ENCODE results near the gene GBP7. TPM values are rescaled to one million over a fixed set of nuclear protein-coding genes. Genes with fewer than 3 reads are reported as not detected.

Gene GBP7
- total RNA-seq, 2 experiments from 2014 or later, result 0.11 to 0.26 TPM

- Mint-ChIP-seq H3K27ac (no peak overlapping the region), H3K9me3 (ENCODE audit: insufficient read depth) (peaks cover 15% of the 10 kb centered on the region), H3K4me1 (ENCODE audit: low read depth) (peaks cover 7% of the 10 kb centered on the region), H3K4me3 (no peak overlapping the region), H3K27me3 (ENCODE audit: low read depth) (no peaks in the 10 kb centered on the region), H3K36me3 (ENCODE audit: low read depth) (peaks cover 3% of the 10 kb centered on the region)
- ChIA-PET CTCF (interaction anchor here (0.7 to 2.5 kb wide), 4 partner anchors 17 to 326 kb away, joined by 3 to 6 read pairs (median 4); no protein-coding TSS in a partner anchor), POLR2A (interaction anchor here (1.3 kb wide), 1 partner anchor 42 kb away, joined by 3 read pairs; no protein-coding TSS in a partner anchor)
- ATAC-seq (no peak), DNase-seq (no peak)
Observed at GRCh38 chr1:89169166-89169565, 6.6 kb downstream of the GBP7 start.

- H3K9me3 Mint-ChIP-seq (ENCODE audit: insufficient read depth), result peaks cover 15% of the 10 kb centered on the region
- no peaks in the 10 kb centered on the region for H3K27me3 Mint-ChIP-seq (ENCODE audit: low read depth)
- POLR2A ChIA-PET, result no interaction called here
- no peak overlapping the region for H3K4me3 Mint-ChIP-seq
- H3K36me3 Mint-ChIP-seq (ENCODE audit: low read depth), result peaks cover 3% of the 10 kb centered on the region
- CTCF ChIA-PET, result interaction anchor here (2.5 kb wide), 1 partner anchor 15 kb away, joined by 6 read pairs; no protein-coding TSS in a partner anchor
- DNase-seq (no peak), ATAC-seq (no peak)
- H3K4me1 Mint-ChIP-seq (ENCODE audit: low read depth), result peaks cover 7% of the 10 kb centered on the region
- no peak overlapping the region for H3K27ac Mint-ChIP-seq
Observed at GRCh38 chr1:89167590-89168230, 8.1 kb downstream of the GBP7 start.

GRCh38 chr1:89166705-89167104, 9.1 kb downstream of the GBP7 start:
- ChIA-PET CTCF (interaction anchor here (2.5 kb wide), 1 partner anchor 14 kb away, joined by 6 read pairs; no protein-coding TSS in a partner anchor), POLR2A (no interaction called here)
- Mint-ChIP-seq H3K27me3 (ENCODE audit: low read depth) (no peaks in the 10 kb centered on the region), H3K9me3 (ENCODE audit: insufficient read depth) (peaks cover 22% of the 10 kb centered on the region), H3K4me3 (no peak overlapping the region), H3K36me3 (ENCODE audit: low read depth) (peaks cover 3% of the 10 kb centered on the region), H3K27ac (no peak overlapping the region), H3K4me1 (ENCODE audit: low read depth) (peaks cover 7% of the 10 kb centered on the region)
- no peak for ATAC-seq
- DNase-seq, result no peak

- Mint-ChIP-seq H3K9me3 (ENCODE audit: insufficient read depth) (peaks cover 22% of the 10 kb centered on the region), H3K4me1 (ENCODE audit: low read depth) (peaks cover 1% of the 10 kb centered on the region), H3K4me3 (no peak overlapping the region), H3K27ac (no peak overlapping the region), H3K36me3 (ENCODE audit: low read depth) (no peaks in the 10 kb centered on the region), H3K27me3 (ENCODE audit: low read depth) (no peaks in the 10 kb centered on the region)
- ATAC-seq (no peak), DNase-seq (no peak)
- ChIA-PET POLR2A (no interaction called here), CTCF (no interaction called here)
Observed at GRCh38 chr1:89165811-89166210, 10.0 kb downstream of the GBP7 start.

GRCh38 chr1:89151047-89151446, 24.8 kb downstream of the GBP7 start:
- H3K9me3 Mint-ChIP-seq (ENCODE audit: insufficient read depth), result peaks cover 1% of the 10 kb centered on the region
- ChIA-PET CTCF (no interaction called here), POLR2A (no interaction called here)
- no peaks in the 10 kb centered on the region for H3K36me3 Mint-ChIP-seq (ENCODE audit: low read depth)
- H3K4me1 Mint-ChIP-seq (ENCODE audit: low read depth), result peaks cover 2% of the 10 kb centered on the region
- no peak for ATAC-seq
- DNase-seq, result no peak
- H3K27me3 Mint-ChIP-seq (ENCODE audit: low read depth), result peaks cover 4% of the 10 kb centered on the region
- H3K4me3 Mint-ChIP-seq, result no peak overlapping the region
- H3K27ac Mint-ChIP-seq, result no peak overlapping the region

GRCh38 chr1:89149976-89150375, 25.8 kb downstream of the GBP7 start:
- CTCF ChIA-PET, result no interaction called here

GRCh38 chr1:89149229-89149628, 26.6 kb downstream of the GBP7 start:
- no peak overlapping the region for H3K4me3 Mint-ChIP-seq
- peaks cover 3% of the 10 kb centered on the region for H3K4me1 Mint-ChIP-seq (ENCODE audit: low read depth)
- H3K9me3 Mint-ChIP-seq (ENCODE audit: insufficient read depth), result no peaks in the 10 kb centered on the region
- peaks cover 4% of the 10 kb centered on the region for H3K27me3 Mint-ChIP-seq (ENCODE audit: low read depth)
- H3K36me3 Mint-ChIP-seq (ENCODE audit: low read depth), result no peaks in the 10 kb centered on the region
- POLR2A ChIA-PET, result no interaction called here
- no peak for DNase-seq
- CTCF ChIA-PET, result interaction anchor here (1.2 kb wide), 1 partner anchor 37 kb away, joined by 3 read pairs; no protein-coding TSS in a partner anchor
- H3K27ac Mint-ChIP-seq, result no peak overlapping the region
- ATAC-seq, result no peak

More at GRCh38 chr1:89149976-89150375, 25.8 kb downstream of the GBP7 start:
- DNase-seq (no peak), ATAC-seq (no peak)
- Mint-ChIP-seq H3K9me3 (ENCODE audit: insufficient read depth) (no peaks in the 10 kb centered on the region), H3K4me3 (no peak overlapping the region), H3K27ac (no peak overlapping the region), H3K4me1 (ENCODE audit: low read depth) (peaks cover 3% of the 10 kb centered on the region), H3K36me3 (ENCODE audit: low read depth) (no peaks in the 10 kb centered on the region), H3K27me3 (ENCODE audit: low read depth) (peaks cover 4% of the 10 kb centered on the region)
- POLR2A ChIA-PET, result no interaction called here

GRCh38 chr1:89147678-89148658, 27.8 kb downstream of the GBP7 start:
- H3K27ac Mint-ChIP-seq, result no peak overlapping the region
- CTCF ChIA-PET, result interaction anchor here (1.1 to 1.5 kb wide), 3 partner anchors 14 to 36 kb away, joined by 3 read pairs; no protein-coding TSS in a partner anchor

GRCh38 chr1:89146721-89147120, 29.1 kb downstream of the GBP7 start:
- no peaks in the 10 kb centered on the region for H3K36me3 Mint-ChIP-seq (ENCODE audit: low read depth)
- peaks cover 3% of the 10 kb centered on the region for H3K4me1 Mint-ChIP-seq (ENCODE audit: low read depth)
- DNase-seq, result no peak

More at GRCh38 chr1:89147678-89148658, 27.8 kb downstream of the GBP7 start:
- Mint-ChIP-seq H3K27me3 (ENCODE audit: low read depth) (peaks cover 4% of the 10 kb centered on the region), H3K9me3 (ENCODE audit: insufficient read depth) (no peaks in the 10 kb centered on the region), H3K4me1 (ENCODE audit: low read depth) (peaks cover 3% of the 10 kb centered on the region), H3K36me3 (ENCODE audit: low read depth) (no peaks in the 10 kb centered on the region), H3K4me3 (no peak overlapping the region)
- DNase-seq, result no peak
- POLR2A ChIA-PET, result interaction anchor here (0.7 kb wide), 1 partner anchor 21 kb away, joined by 3 read pairs; no protein-coding TSS in a partner anchor
- ATAC-seq, result no peak

GRCh38 chr1:89143484-89143883, 32.3 kb downstream of the GBP7 start:
- Mint-ChIP-seq H3K9me3 (ENCODE audit: insufficient read depth) (peaks cover 3% of the 10 kb centered on the region), H3K27ac (no peak overlapping the region), H3K4me3 (no peak overlapping the region), H3K27me3 (ENCODE audit: low read depth) (peaks cover 4% of the 10 kb centered on the region), H3K36me3 (ENCODE audit: low read depth) (no peaks in the 10 kb centered on the region), H3K4me1 (ENCODE audit: low read depth) (peaks cover 7% of the 10 kb centered on the region)
- ChIA-PET CTCF (interaction anchor here (0.8 kb wide), 1 partner anchor 18 kb away, joined by 3 read pairs; the partner anchor contains the start of gene GBP2), POLR2A (interaction anchor here (1.1 kb wide), 1 partner anchor 220 kb away, joined by 3 read pairs; the partner anchor contains the start of gene GBP6)
- no peak for ATAC-seq
- no peak for DNase-seq

More at GRCh38 chr1:89146721-89147120, 29.1 kb downstream of the GBP7 start:
- Mint-ChIP-seq H3K27me3 (ENCODE audit: low read depth) (peaks cover 4% of the 10 kb centered on the region), H3K4me3 (no peak overlapping the region), H3K9me3 (ENCODE audit: insufficient read depth) (no peaks in the 10 kb centered on the region), H3K27ac (no peak overlapping the region)
- ATAC-seq, result no peak
- ChIA-PET POLR2A (no interaction called here), CTCF (no interaction called here)

GRCh38 chr1:89142160-89142559, 33.6 kb downstream of the GBP7 start:
- ChIA-PET POLR2A (no interaction called here), CTCF (interaction anchor here (1.5 kb wide), 1 partner anchor 158 kb away, joined by 3 read pairs; no protein-coding TSS in a partner anchor)
- ATAC-seq, result no peak
- Mint-ChIP-seq H3K27ac (no peak overlapping the region), H3K36me3 (ENCODE audit: low read depth) (peaks cover 2% of the 10 kb centered on the region), H3K9me3 (ENCODE audit: insufficient read depth) (peaks cover 14% of the 10 kb centered on the region), H3K4me1 (ENCODE audit: low read depth) (peaks cover 7% of the 10 kb centered on the region), H3K4me3 (no peak overlapping the region), H3K27me3 (ENCODE audit: low read depth) (no peaks in the 10 kb centered on the region)
- no peak for DNase-seq

All from activated CD8-positive, alpha-beta T cell treated with anti-CD3 and anti-CD28 coated beads, Interleukin-2, amount 10 ng/mL, durations not matched to agents 7 days and 5 days (primary cell).